ENCODE measurements around the gene ACADSB. TPM values are rescaled to one million over a fixed set of nuclear protein-coding genes. Genes with fewer than 3 reads are reported as not detected.

ACADSB gene
- 7.0 and 8.0 TPM in 2 replicates for total RNA-seq

GRCh38 chr10:123008355-123009104, at the start of gene ACADSB, which contains the start of gene IKZF5:
TSS of gene ACADSB (plus strand) at chr10:123009006. CDS start at chr10:123009030, 24 bp downstream.
TSS of gene IKZF5 (minus strand) at chr10:123008795. CDS start at chr10:122998625, 10,170 bp downstream.

GRCh38 chr10:122980209-122981065, 28.4 kb upstream of the ACADSB start, which contains the start of gene PSTK:
TSS of gene PSTK (plus strand) at chr10:122980401. CDS start at chr10:122980480, 79 bp downstream.

Other genes with a start within 250 kb of the ACADSB start
- 0.33 and 0.50 TPM in 2 replicates for gene CUZD1, start 163.1 kb upstream of the ACADSB start, total RNA-seq
- gene FAM24B, start 129.4 kb upstream of the ACADSB start, total RNA-seq: 4.2 and 9.0 TPM in 2 replicates
- gene FAM24A, start 98.4 kb upstream of the ACADSB start, total RNA-seq: not detected in 2 replicates
- 11.9 and 15.7 TPM in 2 replicates for gene C10orf88, start 54.8 kb upstream of the ACADSB start, total RNA-seq
- 3.2 and 4.0 TPM in 2 replicates for gene PSTK, start 28.6 kb upstream of the ACADSB start, total RNA-seq
- gene IKZF5, start 211 bp upstream of the ACADSB start, total RNA-seq: 2.5 and 2.7 TPM in 2 replicates
- not detected in 2 replicates for gene HMX3, start 127.0 kb downstream of the ACADSB start, total RNA-seq
- gene HMX2, start 139.1 kb downstream of the ACADSB start, total RNA-seq: not detected in 2 replicates
- 147 and 253 TPM in 2 replicates for gene BUB3, start 145.4 kb downstream of the ACADSB start, total RNA-seq

Data from uterine smooth muscle cell (primary cell).